K562 (cell line): ENCODE results near the gene KCNMB1. TPM values are rescaled to one million over a fixed set of nuclear protein-coding genes. Genes with fewer than 3 reads are reported as not detected.

Source experiments
- ATAC-seq: fragments of 200-7000 bp; cut with Tn5 transposase; 3 replicates; pipeline ENCODE4 v1.9.1; 2020; ENCODE audit warnings: moderate library complexity
- BruUV-seq: library from RNA; stranded (reverse); fragments of 400-500 nt; replicated peaks from 2 replicates; lab custom pipeline; 2021; lab: Mats Ljungman, UMichigan
- CTCF ChIA-PET: fragments of 300-600 bp; formaldehyde crosslinking; extraction: SDS; loops from one replicate; lab custom pipeline; 2021; ENCODE audit warnings: low intra/inter-chr PET ratio; lab: Yijun Ruan, JAX
- POLR2A ChIA-PET: fragments of 300-600, 350-650 bp; sonication (Branson Sonifier 250); formaldehyde crosslinking; extraction: SDS; loops from one replicate; lab custom pipeline; 2021; ENCODE audit warnings: antibody characterized with exemption, inconsistent platforms; lab: Yijun Ruan, JAX
- DNase-seq, 4 experiments: peaks; one replicate each; pipeline versions ENCODE4 v3.0.0 to v3.0.0-alpha.2; 2011 to 2018; ENCODE audit warnings: low spot score in 3 of 4, mixed read lengths in 3 of 4; ENCODE audit errors: extremely low read depth in 1 of 4
- FAIRE-seq: peaks from 2 replicates; lab custom pipeline; 2011; peaks lifted over from hg19 to GRCh38; lab: Jason Lieb, UNC
- H2AFZ ChIP-seq: 2 replicates; pipeline ENCODE4 v1.6.0; 2011; ENCODE audit warnings: low read depth, low read length, control low read depth, inconsistent platforms
- H3K27ac ChIP-seq: fragments of 200-600 bp; 3 replicates; pipeline ENCODE4 v1.8.0; 2011; ENCODE audit warnings: low read depth, mild to moderate bottlenecking, control low read depth, inconsistent platforms, low read length, moderate library complexity, mixed read lengths; ENCODE audit errors: extremely low read depth
- H3K27me3 ChIP-seq, 2 experiments: fragments of 300-600 bp in 1 of 2; 2 replicates in 1 of 2; 3 replicates in 1 of 2; pipeline versions ENCODE4 v1.6.0 to v1.8.0; 2011; ENCODE audit warnings: inconsistent platforms in 2 of 2, low read length in 2 of 2, mild to moderate bottlenecking in 1 of 2, mixed read lengths in 1 of 2, moderate library complexity in 1 of 2; ENCODE audit not compliant: control insufficient read depth in 2 of 2, insufficient read depth in 2 of 2
- H3K36me3 ChIP-seq: fragments of 300-600 bp; 3 replicates; pipeline ENCODE4 v1.8.0; 2011; ENCODE audit warnings: mild to moderate bottlenecking, low read length, inconsistent platforms; ENCODE audit not compliant: control insufficient read depth, insufficient read depth
- H3K4me1 ChIP-seq, 2 experiments: fragments of 200-600 bp in 1 of 2; replicated peaks in 1 of 2; 2 replicates in 1 of 2; 3 replicates in 1 of 2; pipeline versions ENCODE4 v1.5.1 to v1.8.0; 2011; ENCODE audit warnings: inconsistent platforms in 2 of 2, low read length in 2 of 2, mild to moderate bottlenecking in 1 of 2, mixed read lengths in 1 of 2, moderate library complexity in 1 of 2; ENCODE audit not compliant: control insufficient read depth in 2 of 2, insufficient read depth in 2 of 2
- H3K4me2 ChIP-seq: 2 replicates; pipeline ENCODE4 v1.6.1; 2011; ENCODE audit warnings: low read length, control low read depth, inconsistent platforms, mixed read lengths; ENCODE audit not compliant: insufficient read depth
- H3K4me3 ChIP-seq: fragments of 200-600 bp; sonication (generic), shearing (Covaris generic); 2 replicates; pipeline ENCODE4 v1.5.1; 2016; ENCODE audit warnings: control low read depth, inconsistent platforms
- H3K79me2 ChIP-seq: fragments of 200-600 bp; 3 replicates; pipeline ENCODE4 v1.8.0; 2011; ENCODE audit warnings: low read length, inconsistent platforms; ENCODE audit not compliant: control insufficient read depth, insufficient read depth
- H3K9ac ChIP-seq, 2 experiments: 2 replicates each; pipeline versions ENCODE4 v1.6.0 to v1.6.1; 2011; ENCODE audit warnings: low read depth in 2 of 2, low read length in 2 of 2, control low read depth in 1 of 2, inconsistent platforms in 1 of 2, mild to moderate bottlenecking in 1 of 2, mixed read lengths in 1 of 2; ENCODE audit not compliant: insufficient read depth in 1 of 2
- H3K9me1 ChIP-seq: one replicate; pipeline ENCODE4 v1.6.0; 2011; ENCODE audit warnings: inconsistent platforms, mild to moderate bottlenecking, low read length, moderate library complexity; ENCODE audit not compliant: control insufficient read depth, insufficient read depth
- H3K9me3 ChIP-seq: replicated peaks from 2 replicates; pipeline ENCODE4 v1.5.1; 2011; ENCODE audit warnings: low read depth, low read length, inconsistent platforms; ENCODE audit not compliant: control insufficient read depth, insufficient read depth
- H4K20me1 ChIP-seq: replicated peaks from 2 replicates; pipeline ENCODE4 v1.6.1; 2011; ENCODE audit warnings: low read length, inconsistent platforms, mixed read lengths; ENCODE audit not compliant: control insufficient read depth, insufficient read depth
- GTF2A2 ChIP-seq: IDR thresholded peaks from 2 replicates; pipeline ENCODE4 v1.6.1; 2016; ENCODE audit warnings: mild to moderate bottlenecking, missing genetic modification characterization, missing compliant biosample characterization
- KDM1A ChIP-seq, 2 experiments: fragments of 450-650 bp; IDR thresholded peaks; 2 replicates each; pipeline ENCODE4 v1.6.1; 2016; ENCODE audit warnings: mild to moderate bottlenecking in 2 of 2
- TRIM24 ChIP-seq, 2 experiments: fragments of 450-650 bp; IDR thresholded peaks; 2 replicates each; pipeline ENCODE4 v1.6.1; 2016
- WGBS: fragments of 100-300 bp; shearing (Covaris generic); methylation state at CpG from one replicate; pipeline ENCODE4 v1.1.6; 2016; ENCODE audit warnings: low coverage, mixed read lengths; ENCODE audit not compliant: insufficient coverage; ENCODE audit errors: missing lambda C conversion rate; 5-methylcytosine and 5-hydroxymethylcytosine counted together
- in situ Hi-C: fragments of 300-500 bp; cut with MboI; formaldehyde crosslinking; loops from 4 replicates; pipeline ENCODE4 v1.15.0; 2018; ENCODE audit warnings: inconsistent platforms, mixed read lengths
- intact Hi-C: fragments of 100-400 bp; cut with micrococcal nuclease; formaldehyde crosslinking; loops from 2 replicates; pipeline ENCODE4 v1.14.2; 2022
- polyA plus RNA-seq, 8 experiments: library from polyadenylated mRNA; depleted of rRNA in 4 of 8; stranded (reverse) in 5 of 8; unstranded in 3 of 8; fragments of >200 nt; fragmentation: Nextera tagmentation in 2 of 8; fragmentation: Illumina TruSeq in 1 of 8; extraction: Ambion mirVana in 2 of 8; extraction: Trizol in 1 of 8; gene quantifications; 2 replicates each; pipeline versions ENCODE4 v1.2.1 to v1.2.3, GENCODE V29; 2011 to 2014; ENCODE audit warnings: inconsistent platforms in 1 of 8, missing spikeins in 1 of 8
- total RNA-seq, 7 experiments: library from RNA; depleted of rRNA in 6 of 7; stranded (reverse); fragments of >200 nt in 6 of 7; fragmentation: Illumina TruSeq in 2 of 7; extraction: Trizol in 2 of 7; gene quantifications; 2 replicates each; pipeline versions ENCODE4 v1.2.1 to v1.2.3, GENCODE V29; 2011 to 2021; ENCODE audit warnings: low replicate concordance in 1 of 7
- TF ChIP-seq, protein P1 (sequence below): fragments of 450-650 bp; formaldehyde crosslinking; IDR thresholded peaks from 2 replicates; pipeline ENCODE4 v1.4.0; 2022; ENCODE audit warnings: mild to moderate bottlenecking, moderate library complexity
- TF ChIP-seq, protein P2 (sequence below): sonication (generic); formaldehyde crosslinking; IDR thresholded peaks from 2 replicates; pipeline ENCODE4 v1.8.1; 2023; ENCODE audit warnings: mild to moderate bottlenecking, missing genetic modification reagents, moderate library complexity
- TF ChIP-seq, protein P3 (sequence below), 2 experiments: IDR thresholded peaks in 1 of 2; conservative IDR thresholded peaks in 1 of 2; 2 replicates each; pipeline ENCODE4 v1.6.1; 2016; ENCODE audit warnings: low read depth in 2 of 2, mild to moderate bottlenecking in 1 of 2, missing compliant biosample characterization in 1 of 2, missing genetic modification characterization in 1 of 2, moderate library complexity in 1 of 2
- TF ChIP-seq, protein P4 (sequence below), 2 experiments: fragments of 450-650 bp; IDR thresholded peaks; 2 replicates each; pipeline ENCODE4 v1.6.1; 2018; ENCODE audit warnings: mild to moderate bottlenecking in 2 of 2, low read depth in 1 of 2; ENCODE audit not compliant: partially characterized antibody in 2 of 2
- TF ChIP-seq, protein P5 (sequence below), 2 experiments: IDR thresholded peaks; 2 replicates each; pipeline ENCODE4 v1.6.1; 2012; ENCODE audit warnings: improper control_type of control experiment in 2 of 2, low read depth in 2 of 2, low read length in 2 of 2, borderline replicate concordance in 1 of 2

KCNMB1 gene
- total and polyA plus RNA-seq, 9 of the 15 experiments (the other 6 are each of a cell fraction or from before 2014, with no cell fraction given): not detected

DNA sequence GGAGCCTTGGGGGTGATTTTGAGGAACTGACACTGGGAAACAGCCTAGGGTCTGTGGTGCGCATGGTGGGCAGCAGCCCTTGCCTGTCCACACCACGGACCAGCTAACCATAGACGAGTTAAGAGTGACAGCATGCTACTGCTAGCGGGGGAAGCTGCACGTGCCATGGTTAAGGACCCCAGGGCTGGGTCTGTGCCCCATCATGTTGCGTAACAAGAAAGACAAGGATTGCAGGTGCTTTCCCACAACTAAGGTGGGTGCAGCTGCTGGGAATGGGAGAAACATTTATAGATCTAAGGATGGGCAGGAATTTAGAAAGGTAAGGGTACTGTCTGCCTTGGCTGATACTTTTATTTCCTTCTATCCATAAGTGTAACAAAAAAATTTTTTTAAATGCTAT, 17.9 kb upstream of the KCNMB1 start:
- H3K9me3 ChIP-seq: no peaks in the 10 kb centered on the region; the same call in 1 of the 2 replicates
- no peak overlapping the region for H3K27ac ChIP-seq
- ATAC-seq (no peak), DNase-seq (no peak), FAIRE-seq (no peak)
- H2AFZ ChIP-seq: no peak overlapping the region
- intact Hi-C loops (no loop called here), in situ Hi-C loops (no loop called here)
- ChIA-PET CTCF (no interaction called here), POLR2A (no interaction called here)
- no peaks in the 10 kb centered on the region for H3K79me2 ChIP-seq
- no peaks in the 10 kb centered on the region for H3K4me1 ChIP-seq
- H4K20me1 ChIP-seq: no peaks in the 10 kb centered on the region
- no peaks in the 10 kb centered on the region for H3K36me3 ChIP-seq
- no peaks in the 10 kb centered on the region for H3K9me1 ChIP-seq
- no peak overlapping the region for H3K4me2 ChIP-seq
- peaks cover 0 to 8% of the 10 kb centered on the region in 2 experiments; a peak in 1 of 5 replicates for H3K27me3 ChIP-seq
- H3K4me3 ChIP-seq: no peak overlapping the region
- no peak overlapping the region for H3K9ac ChIP-seq
- BruUV-seq: no TSS peak
- 0% methylated on average over 6 of the region's 6 CpGs for WGBS
- TF ChIP-seq, protein P1, sequence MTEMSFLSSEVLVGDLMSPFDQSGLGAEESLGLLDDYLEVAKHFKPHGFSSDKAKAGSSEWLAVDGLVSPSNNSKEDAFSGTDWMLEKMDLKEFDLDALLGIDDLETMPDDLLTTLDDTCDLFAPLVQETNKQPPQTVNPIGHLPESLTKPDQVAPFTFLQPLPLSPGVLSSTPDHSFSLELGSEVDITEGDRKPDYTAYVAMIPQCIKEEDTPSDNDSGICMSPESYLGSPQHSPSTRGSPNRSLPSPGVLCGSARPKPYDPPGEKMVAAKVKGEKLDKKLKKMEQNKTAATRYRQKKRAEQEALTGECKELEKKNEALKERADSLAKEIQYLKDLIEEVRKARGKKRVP (CRISPR knock-in tag): no peak
- TF ChIP-seq, protein P2, sequence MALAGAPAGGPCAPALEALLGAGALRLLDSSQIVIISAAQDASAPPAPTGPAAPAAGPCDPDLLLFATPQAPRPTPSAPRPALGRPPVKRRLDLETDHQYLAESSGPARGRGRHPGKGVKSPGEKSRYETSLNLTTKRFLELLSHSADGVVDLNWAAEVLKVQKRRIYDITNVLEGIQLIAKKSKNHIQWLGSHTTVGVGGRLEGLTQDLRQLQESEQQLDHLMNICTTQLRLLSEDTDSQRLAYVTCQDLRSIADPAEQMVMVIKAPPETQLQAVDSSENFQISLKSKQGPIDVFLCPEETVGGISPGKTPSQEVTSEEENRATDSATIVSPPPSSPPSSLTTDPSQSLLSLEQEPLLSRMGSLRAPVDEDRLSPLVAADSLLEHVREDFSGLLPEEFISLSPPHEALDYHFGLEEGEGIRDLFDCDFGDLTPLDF (CRISPR knock-in tag): no peak
- TF ChIP-seq GTF2A2 (tag): no peak
- TF ChIP-seq, protein P3, sequence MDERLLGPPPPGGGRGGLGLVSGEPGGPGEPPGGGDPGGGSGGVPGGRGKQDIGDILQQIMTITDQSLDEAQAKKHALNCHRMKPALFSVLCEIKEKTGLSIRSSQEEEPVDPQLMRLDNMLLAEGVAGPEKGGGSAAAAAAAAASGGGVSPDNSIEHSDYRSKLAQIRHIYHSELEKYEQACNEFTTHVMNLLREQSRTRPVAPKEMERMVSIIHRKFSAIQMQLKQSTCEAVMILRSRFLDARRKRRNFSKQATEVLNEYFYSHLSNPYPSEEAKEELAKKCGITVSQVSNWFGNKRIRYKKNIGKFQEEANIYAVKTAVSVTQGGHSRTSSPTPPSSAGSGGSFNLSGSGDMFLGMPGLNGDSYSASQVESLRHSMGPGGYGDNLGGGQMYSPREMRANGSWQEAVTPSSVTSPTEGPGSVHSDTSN (CRISPR knock-in tag; IDR thresholded peaks at IDR 0.05; ENCODE audit: low read depth): no peak
- TF ChIP-seq, protein P3 (tag; conservative IDR thresholded peaks at IDR 0.05; ENCODE audit: low read depth): no peak
- TF ChIP-seq TRIM24 (IDR thresholded peaks at IDR 0.05): no peak
- TF ChIP-seq, protein P4, sequence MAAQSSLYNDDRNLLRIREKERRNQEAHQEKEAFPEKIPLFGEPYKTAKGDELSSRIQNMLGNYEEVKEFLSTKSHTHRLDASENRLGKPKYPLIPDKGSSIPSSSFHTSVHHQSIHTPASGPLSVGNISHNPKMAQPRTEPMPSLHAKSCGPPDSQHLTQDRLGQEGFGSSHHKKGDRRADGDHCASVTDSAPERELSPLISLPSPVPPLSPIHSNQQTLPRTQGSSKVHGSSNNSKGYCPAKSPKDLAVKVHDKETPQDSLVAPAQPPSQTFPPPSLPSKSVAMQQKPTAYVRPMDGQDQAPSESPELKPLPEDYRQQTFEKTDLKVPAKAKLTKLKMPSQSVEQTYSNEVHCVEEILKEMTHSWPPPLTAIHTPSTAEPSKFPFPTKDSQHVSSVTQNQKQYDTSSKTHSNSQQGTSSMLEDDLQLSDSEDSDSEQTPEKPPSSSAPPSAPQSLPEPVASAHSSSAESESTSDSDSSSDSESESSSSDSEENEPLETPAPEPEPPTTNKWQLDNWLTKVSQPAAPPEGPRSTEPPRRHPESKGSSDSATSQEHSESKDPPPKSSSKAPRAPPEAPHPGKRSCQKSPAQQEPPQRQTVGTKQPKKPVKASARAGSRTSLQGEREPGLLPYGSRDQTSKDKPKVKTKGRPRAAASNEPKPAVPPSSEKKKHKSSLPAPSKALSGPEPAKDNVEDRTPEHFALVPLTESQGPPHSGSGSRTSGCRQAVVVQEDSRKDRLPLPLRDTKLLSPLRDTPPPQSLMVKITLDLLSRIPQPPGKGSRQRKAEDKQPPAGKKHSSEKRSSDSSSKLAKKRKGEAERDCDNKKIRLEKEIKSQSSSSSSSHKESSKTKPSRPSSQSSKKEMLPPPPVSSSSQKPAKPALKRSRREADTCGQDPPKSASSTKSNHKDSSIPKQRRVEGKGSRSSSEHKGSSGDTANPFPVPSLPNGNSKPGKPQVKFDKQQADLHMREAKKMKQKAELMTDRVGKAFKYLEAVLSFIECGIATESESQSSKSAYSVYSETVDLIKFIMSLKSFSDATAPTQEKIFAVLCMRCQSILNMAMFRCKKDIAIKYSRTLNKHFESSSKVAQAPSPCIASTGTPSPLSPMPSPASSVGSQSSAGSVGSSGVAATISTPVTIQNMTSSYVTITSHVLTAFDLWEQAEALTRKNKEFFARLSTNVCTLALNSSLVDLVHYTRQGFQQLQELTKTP (IDR thresholded peaks at IDR 0.05; ENCODE audit: low read depth in 1 of 2, partially characterized antibody in 2 of 2): no peak
- TF ChIP-seq KDM1A (IDR thresholded peaks at IDR 0.05): no peak
- TF ChIP-seq, protein P5, sequence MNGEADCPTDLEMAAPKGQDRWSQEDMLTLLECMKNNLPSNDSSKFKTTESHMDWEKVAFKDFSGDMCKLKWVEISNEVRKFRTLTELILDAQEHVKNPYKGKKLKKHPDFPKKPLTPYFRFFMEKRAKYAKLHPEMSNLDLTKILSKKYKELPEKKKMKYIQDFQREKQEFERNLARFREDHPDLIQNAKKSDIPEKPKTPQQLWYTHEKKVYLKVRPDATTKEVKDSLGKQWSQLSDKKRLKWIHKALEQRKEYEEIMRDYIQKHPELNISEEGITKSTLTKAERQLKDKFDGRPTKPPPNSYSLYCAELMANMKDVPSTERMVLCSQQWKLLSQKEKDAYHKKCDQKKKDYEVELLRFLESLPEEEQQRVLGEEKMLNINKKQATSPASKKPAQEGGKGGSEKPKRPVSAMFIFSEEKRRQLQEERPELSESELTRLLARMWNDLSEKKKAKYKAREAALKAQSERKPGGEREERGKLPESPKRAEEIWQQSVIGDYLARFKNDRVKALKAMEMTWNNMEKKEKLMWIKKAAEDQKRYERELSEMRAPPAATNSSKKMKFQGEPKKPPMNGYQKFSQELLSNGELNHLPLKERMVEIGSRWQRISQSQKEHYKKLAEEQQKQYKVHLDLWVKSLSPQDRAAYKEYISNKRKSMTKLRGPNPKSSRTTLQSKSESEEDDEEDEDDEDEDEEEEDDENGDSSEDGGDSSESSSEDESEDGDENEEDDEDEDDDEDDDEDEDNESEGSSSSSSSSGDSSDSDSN (IDR thresholded peaks at IDR 0.05; ENCODE audit: borderline replicate concordance in 1 of 2, low read depth in 2 of 2, low read length in 2 of 2): no peak
